Activated T-helper 9 cell treated with anti-CD3 and anti-CD28 coated beads, Interleukin-2, amount 50 U/mL, for 16 hours (primary cell): Measurements from ENCODE around the gene SEMA4C.
"Not testable (repeated sequence)": the region's sequence is repeated elsewhere in the genome, so short reads cannot be mapped to it uniquely, and the experiment has no call there.

Source experiments
- DNase-seq: peaks from one replicate; pipeline ENCODE4 v3.0.0-alpha.2; 2020; ENCODE audit warnings: low read depth

The SEMA4C gene

DNA sequence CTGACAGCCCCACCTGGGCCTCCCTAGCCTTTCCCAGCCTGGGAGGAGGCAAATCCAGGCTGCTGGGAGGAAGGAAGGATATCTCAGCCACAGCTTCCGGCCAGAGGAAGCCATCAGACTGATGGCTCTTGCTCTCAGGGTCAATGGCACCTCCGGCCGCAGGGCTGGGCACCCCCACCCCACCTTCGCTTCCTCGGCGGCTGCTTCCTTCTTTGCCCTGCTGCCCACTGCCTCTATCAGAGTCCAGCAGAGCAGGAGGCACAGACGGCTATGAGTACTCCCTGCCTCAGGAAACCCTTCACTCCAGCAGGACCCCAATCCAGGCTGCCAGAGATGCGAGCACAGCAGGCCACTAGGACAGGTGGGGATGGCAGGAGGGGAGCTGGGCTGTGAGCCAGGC, 3.3 kb downstream of the SEMA4C start:
- DNase-seq: no peak

DNA sequence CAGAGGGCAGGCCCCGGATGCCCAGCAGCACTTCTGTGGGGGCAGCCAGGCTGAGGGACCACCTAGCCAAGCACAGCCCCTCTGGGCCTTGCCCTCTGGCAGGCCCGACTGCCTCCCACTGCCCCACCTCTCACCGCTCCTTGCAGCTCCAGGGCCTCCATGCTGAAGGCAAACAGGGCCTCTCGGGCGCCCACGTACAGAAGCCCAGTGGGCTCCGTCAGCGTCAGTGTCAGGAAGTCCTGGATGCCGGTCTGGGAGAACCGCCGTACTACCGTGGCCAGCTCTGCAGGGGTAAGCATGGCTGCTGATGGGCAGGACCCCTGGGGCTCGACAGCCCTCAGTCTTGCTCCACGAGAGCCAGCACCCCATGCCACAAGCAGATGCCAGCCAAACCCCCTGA, 3.7 kb downstream of the SEMA4C start:
- no peak for DNase-seq

DNA sequence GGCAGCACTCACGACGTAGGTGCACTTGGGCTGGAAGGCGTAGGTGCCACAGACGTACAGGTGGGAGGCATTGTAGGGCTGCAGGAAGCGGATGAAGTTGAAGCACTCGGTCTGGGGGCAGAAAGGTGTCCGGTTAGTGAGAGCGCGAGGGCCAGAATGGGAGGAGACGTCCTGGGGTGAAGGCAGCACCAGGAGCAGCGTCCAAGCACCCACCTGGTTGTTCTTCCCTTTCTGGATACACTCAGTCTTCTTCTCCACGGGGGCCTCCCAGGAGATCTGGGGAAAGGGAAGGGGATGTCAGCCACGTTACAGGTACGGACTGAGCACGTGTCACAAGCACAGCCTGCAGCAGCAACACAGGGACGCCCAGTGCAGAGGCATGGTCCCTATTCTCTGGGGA, 4.2 kb downstream of the SEMA4C start:
- no peak for DNase-seq

DNA sequence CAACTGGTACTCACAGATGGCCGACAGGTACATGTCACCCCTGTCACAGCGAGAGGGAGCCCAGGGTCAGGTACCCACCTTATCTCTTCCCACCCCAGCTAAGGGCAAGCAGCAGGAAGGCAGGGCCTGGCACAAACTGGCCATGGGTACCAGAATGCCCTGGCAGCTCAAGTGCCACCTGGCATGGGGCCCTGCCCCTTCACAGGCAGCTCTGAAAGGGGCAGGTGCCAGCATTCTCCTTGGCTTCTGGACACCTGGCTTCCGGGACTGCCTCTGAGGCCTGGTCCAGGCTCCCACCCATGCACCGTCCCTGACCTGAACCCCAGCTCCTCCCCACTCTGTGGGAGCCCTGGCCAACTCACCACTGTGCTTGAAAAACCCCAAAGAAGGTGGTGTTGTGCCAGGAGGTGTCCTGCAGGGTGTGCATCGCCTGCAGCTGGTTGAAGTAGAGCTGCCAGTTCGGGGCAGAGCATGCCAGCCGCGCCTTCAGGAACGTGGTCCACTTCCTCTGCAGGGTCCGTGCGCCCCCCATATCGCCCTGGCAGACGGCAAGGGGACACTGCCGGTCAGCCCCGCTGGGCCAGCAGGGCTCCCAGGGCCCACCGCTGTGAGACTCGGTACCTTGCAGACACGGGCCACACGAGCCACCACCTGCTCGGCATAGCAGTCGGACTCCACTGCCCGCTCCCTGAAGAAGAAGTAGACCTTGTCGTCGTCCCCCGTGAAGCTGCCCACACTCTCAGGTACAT, 5.4 kb downstream of the SEMA4C start:
- no peak for DNase-seq

DNA sequence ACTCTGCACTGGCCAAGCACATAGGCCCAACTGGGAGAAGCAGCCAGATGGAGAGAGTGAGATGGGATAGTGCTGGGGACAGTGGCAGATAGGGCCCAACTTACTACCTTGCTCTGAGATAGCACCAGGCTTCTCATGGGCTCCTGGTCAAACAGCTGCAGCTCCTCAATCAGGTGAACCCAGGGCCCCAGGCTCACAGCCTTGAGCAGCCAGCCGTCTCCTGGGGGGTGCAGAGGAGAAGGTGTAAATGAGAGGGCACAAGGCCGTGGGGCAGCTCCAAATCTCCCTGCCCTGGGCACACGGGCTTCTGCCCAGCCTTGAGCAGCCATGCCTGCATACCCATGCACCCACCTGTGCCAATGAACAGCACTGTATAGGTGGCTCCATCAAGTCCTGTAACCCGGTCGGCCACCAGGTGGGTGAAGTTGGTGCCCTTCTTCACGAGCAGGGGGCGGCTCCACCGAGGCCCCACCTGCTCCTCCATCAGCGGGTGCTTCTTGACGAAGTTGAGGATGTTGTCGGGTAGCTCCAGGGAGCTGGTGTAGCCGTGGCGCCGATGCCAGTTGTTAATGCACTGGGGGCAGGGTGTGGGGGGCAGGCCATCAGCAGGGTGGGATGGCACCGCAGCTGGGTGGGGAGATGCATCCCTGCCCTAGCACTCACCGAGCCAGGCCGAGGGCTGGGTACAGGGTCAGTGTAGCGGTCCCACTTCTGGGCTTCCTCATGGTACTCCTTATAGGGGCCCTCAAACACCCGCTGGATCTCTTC, 6.1 kb downstream of the SEMA4C start:
- DNase-seq: no peak

DNA sequence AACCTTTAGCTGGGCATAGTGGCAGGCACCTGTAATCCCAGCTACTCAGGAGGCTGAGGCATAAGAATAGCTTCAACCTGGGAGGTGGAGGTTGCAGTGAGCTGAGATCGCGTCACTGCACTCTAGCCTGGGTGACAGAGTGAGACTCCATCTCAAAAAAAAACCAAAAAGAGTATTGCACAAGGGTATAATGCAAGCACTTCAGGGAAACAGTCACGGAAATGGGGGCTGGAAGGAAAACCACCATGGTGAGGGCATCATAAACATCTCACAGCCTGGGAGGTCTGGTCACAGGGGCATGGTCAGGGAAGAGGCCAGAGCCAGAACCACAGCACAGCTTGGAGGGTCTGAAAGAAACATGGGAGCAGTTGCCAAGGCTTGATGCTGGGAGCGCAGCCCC, 6.8 kb downstream of the SEMA4C start:
- not testable (repeated sequence) for DNase-seq

DNA sequence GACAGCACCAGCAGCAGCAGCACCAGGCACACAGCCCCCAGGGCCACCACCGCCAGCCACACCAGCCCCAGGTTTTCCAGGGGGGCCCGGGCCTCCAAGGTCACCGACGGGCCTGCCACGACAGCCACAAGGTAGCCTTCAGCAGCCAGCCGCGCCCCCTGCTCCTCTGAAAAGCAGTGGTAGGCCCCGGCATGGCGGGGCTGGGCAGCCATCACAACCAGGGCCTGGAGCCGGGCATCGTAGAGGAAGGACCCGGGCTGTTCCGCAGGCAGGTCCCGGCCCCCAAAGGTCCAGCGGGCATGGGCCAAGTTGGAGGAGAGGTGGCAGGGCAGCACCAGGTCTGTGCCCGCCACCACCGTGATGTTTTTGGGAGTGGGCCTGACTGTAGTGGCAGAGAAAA, 8.8 kb downstream of the SEMA4C start:
- DNase-seq: no peak

DNA sequence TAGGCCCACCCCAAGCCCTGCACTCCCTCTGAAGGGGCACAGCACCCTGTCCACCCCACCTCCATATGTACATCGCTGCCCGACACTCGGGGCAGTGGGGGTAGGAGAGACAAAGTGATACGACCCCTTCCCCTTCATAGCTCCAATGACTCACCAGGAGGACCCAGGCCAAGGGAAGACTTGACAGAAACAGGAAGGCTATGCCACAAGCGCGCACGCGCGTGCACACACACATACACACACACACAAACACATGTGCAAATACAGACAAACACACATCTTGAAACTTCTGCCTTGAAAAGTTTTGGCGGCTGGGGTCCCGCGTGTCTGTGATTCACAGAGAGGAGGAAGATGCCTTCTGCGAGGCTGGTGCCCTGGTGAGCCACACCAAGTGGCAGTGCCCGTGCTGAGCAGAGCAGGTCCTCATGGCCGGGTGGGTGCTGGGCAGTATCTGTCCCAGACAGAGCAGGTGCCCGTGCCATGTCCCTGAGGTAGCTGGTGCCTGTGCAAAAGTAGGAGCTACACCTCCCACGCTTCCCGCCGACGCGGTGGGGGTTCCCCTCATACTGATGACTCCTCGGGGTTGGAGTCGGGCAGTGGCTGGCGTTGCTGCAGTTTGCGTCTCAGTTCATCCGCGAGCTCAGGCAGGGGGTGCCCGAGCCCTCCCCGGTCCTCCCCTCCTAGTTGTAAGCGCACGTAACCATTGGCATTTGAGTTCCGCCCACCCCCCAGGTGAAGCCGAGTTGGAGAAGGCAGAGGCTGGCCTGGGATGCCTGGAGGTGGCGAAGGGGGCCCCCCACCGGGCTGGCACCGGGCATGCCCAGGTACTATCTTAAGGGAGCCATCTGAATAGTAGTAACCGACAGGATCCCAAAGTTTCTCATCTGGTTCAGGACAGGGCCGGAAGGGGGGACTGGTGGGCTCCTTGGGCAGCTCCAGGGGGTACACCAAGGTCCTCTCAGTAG, 9.5 kb downstream of the SEMA4C start:
- peak; percentile 38 for DNase-seq

DNA sequence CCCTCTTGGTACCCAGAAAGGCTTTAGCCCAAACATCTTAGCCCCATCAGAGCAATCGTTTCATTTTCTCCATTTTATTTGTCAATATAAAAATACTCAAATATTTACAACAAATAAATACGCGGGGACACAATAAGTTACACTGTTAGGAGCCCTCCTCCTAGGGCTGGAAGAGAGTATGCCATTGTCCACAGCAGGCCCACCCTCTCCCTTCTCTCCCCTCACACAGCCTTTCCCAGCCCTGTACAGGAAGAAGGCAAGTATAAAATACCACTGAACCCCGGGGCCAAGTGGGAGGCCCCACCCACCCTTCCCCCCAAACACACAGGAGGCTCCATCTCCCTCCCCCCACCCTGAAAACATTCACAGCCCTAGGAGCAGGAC, 10.2 kb downstream of the SEMA4C start:
- no peak for DNase-seq

DNA sequence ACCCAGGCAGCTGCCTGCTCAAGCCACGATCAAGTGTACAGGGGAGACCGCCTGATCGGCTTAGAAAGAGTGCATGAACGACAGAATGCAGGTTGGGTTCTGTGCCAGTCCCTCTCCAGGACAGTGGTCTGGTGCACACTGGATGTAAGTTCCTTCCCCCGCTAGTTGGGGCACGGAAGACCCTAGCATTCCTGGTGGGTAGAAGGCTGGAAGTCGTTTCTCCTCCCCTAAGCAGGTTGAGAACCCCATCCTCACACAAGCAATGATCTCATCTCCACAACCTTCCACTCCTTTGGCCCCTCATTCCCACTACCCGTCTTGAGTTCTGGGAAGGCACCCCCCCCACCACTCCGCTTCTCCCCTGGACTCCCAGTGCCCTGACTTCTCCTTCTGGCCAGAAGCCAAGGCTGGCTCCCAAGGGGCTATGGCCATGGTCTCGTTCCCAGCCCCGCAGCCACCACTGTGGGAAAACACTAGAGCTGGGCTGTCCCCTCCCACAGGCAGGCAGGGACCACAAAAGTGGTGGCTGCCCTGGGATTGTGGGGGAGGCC, 10.7 kb downstream of the SEMA4C start:
- no peak for DNase-seq

DNA sequence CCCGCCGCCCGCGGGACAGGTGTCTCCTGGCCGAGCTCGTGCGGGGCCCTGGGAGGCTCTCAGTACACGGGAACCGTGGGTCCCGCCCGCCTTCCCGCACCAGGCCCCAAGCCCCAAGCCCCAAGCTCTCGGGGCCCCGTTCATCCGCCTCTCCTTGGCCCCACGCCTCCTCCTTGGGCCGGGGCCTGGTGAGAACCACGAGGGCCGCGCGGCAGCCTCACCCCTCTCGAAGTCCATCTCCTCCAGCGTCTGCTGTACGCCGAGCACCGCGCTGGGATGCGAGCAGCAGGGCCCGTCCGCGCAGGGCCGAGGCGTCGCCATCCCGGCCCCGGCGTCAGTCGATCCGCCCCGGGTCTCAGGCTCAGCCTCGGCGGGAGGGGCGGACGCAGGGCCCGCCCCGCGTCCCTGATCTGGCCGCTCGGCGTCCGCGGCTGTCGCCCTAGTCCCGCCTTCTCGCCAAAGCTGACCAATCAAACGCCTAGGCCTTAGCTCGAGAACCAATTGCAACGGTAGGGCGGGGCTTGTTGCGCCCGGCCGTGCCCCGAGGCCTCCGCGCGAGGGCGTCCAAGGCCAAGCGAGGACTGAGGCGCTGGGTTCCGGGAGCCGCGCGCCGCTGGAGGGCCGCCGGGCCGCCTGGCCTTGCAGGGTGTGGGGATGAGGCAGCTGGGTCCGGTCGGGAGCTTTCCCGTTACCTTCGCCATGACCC, 12.1 kb downstream of the SEMA4C start, which contains the start of gene ANKRD39:
TSS of gene ANKRD39 (minus strand) at position 350 of the 706 bp plus-strand sequence. CDS start at position 321, 29 bp downstream.
- peak; percentile 96 for DNase-seq

DNA sequence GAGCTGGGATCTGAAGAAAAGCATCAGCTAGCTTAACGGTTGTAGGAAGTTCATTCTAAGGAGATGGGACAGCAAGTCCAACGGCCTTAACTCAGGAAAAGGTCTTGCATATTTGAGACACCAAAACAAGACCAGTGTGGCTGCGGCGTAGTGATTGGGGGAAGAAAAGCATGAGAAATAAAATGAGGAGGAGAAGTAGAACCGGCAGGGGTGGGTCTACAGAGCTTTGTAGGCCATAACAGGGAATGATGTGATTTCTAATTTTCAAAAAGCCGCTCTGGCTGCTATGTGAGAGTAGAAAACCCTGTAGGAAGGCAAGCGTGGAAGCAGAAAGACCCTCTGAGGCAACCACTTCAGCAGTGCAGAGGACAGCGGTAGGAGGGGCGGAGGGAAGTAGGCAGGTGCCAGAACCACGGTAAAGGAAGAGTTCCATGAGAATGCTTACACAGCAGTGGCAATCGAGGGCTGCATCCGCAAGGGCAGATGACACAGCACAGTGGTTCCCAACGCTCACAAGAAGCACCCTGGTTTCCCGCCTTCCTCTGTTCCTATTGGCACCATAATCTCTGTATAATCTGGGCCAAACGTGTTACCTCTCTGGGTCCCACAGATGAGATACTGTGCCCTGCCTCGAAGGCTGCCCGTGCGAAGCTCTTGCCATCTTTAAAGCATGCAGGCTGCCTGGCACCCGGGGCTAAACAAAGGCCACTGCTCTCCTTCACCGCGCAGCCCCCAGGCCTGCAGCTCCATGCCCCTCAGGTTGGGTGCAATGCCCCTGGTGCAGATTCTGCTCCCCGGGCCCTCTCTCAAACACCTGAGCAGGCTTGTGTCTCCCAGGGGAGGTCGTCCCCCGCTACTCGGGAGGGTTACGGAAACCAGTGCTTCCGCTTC, 12.9 kb downstream of the SEMA4C start:
- DNase-seq: no peak

DNA sequence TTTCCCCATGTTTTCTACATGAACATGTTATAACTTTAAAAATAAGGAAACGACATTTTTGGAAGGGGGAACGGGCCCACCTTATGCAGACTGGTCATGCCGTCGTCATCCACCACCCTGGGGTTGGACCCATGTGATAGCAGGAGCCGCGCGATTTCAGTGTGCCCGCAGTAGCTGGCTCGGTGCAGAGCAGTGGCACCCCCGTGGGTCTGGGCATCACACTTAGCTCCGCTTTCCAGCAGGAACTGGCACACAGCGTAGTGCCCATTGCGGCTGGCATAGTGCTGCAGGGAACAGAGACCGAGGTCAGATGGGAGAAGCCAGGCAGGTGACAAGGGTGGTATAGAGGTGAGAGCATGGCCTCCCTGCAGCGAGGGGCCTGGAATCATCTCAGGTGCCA, 16.6 kb downstream of the SEMA4C start:
- no peak for DNase-seq

DNA sequence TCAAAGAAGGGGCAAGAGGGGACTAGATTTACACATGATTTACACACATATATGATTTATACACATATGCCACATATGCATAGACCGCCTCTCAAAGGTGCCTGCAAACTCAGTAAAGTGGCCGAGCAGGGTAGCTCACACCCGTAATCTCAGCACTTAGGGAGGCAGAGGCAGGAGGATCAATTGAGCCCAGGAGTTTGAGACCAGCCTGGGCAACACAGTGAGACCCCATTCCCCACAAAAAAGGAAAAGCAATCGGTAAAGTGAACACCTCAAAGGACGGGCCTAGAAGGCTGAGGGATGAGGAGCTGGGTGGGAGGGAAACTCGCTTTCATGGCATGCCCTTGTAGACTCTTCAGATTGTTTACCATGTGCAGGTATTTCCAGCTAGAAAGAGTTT, 17.2 kb downstream of the SEMA4C start:
- DNase-seq: no peak

DNA sequence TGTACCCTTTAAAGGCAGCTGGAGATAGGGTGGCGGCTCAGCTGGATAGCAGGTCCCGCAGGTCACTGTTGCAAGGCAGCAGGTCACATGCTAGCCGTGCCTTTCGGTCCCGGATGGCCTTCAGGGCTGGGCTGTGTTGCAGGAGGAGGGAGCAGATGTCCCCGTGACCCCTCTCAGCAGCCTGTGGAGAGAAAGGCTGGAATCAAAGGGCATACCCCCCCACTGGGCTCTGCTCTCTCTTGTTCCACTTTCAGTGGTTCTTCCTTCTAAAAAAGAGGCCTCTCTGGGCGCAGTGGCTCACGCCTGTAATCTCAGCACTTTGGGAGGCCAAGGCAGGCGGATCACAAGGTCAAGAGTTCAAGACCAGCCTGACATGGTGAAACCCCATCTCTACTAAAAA, 21.6 kb downstream of the SEMA4C start:
- DNase-seq: no peak

DNA sequence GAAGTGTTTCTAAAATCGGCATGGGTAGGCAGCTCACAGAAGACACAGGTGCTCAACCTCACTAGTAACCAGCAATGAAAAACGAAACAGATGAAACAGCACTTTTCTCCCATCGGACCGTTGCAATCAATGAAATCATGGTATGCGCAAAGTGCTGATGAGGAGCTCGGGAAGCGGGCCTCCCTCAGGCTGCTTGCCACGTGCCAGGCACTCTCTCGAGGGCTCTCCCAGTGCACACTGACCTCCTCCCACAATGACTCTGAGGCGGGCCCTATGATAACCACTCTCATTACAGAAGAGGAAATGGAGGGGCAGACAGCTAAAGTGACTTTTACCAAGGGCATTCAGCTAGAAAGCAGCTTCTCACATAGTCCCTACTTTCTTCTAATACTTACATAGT, 22.3 kb downstream of the SEMA4C start:
- DNase-seq: no peak

DNA sequence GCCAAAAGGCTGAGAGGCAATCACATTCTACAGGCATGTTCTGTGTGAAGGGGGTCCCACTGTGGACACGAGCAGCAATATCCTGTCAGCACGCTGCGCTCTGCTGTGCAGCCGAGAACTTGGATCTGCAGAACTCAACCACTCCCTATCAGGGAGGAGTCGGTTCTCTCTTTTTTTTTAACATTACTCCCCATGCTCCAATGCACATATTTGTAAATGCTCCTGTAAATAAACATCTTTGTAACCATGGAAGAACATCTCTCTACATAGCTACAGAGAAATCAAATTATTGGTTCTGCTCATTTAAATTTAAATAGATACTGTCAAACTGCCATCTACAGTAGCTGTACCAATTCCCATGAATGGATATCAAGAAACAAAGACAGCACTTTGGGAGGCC, 23.1 kb downstream of the SEMA4C start:
- no peak for DNase-seq

DNA sequence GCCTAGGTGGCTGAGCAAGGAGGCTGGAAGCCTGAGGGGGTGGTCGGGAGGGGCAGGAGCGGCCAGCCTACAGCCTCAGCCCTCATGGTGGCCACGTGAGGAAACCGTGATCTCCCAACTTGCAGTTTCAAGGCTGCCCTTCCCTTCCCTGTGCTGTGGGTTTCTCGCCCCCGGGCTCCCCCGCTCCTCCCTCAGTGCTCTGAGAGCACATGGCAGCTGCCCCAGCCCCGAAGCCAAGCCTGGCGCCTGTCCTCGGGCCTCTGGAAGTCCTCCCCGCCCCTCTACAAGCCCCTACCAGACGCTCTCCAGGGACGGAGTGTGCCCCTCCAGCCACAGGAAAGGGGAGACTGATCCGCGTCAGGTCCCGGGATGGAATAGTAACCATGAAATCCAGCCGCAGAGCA, 25.5 kb downstream of the SEMA4C start:
- no peak for DNase-seq

DNA sequence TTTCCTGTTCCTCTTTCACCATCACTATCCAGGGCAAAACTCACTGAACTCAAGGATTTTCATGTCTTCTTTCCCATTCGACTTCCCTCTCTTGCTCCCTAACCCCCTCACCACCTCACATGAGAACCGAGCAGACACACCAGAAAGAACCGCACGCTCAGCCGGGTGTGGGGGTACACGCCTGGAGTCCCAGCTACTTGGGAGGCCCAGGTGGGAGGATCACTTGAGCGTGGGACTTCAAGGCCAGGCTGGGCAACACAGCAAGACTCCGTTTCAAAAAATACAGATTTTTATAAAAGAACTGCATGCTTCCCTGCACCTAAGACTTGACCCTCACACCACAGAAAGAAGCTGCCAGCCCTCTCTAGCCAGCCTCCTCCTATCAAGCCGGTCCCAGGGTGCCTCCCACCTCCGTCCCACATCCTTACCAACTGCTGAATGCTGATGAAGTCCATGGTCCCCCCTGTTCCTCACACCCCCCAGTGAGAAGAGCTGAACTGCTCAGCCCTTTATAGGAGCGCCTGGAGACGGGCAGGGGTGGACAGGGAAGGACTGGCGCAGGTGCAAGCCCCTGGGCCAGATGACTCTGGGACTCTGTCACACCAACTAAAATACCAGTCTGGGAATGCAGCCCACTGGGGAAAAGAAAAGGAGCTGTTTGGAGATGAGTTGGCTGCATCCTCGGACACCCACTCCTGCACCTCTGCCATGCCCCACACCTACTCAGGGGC, 26.2 kb downstream of the SEMA4C start, which contains the start of gene ANKRD23:
TSS of gene ANKRD23 (minus strand) at position 484 of the 731 bp plus-strand sequence. CDS start at position 455, 29 bp downstream.
- no peak for DNase-seq

DNA sequence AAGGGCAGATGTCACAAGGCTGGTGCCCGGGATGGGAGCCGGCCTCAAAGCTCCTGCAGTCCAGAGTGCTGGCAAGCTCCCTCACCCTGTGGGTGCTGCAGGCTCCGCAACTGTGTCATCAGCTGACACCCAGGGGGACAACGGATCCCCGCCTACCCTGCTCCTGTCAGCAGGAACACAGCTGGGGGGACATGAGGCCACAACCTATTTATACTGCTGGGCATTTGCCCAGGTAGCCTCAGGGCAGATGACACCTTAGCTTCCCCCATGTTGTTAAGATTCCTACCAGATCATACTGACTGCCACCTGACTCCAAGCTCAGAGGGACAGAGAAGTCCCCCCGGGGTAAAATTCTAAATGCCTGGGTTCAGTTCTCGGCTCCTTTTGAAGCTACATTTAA, 27.3 kb downstream of the SEMA4C start:
- DNase-seq: no peak
